Activated B cell treated with CpG ODN at 0.5 μM for 24 hours (primary cell): ENCODE data around the gene SYK. TPM values are rescaled to one million over a fixed set of nuclear protein-coding genes. Genes with fewer than 3 reads are reported as not detected.

Source experiments
- ATAC-seq: fragments of 200-7000 bp; cut with Tn5 transposase; one replicate; pipeline ENCODE4 v1.10.0; 2021; ENCODE audit warnings: low read depth, mild to moderate bottlenecking, moderate library complexity
- CTCF ChIA-PET: fragments of 350-600 bp; sonication (Branson Sonifier 250); formaldehyde crosslinking; loops from one replicate; lab custom pipeline; 2021; ENCODE audit warnings: antibody characterized with exemption; lab: Charles Lee
- POLR2A ChIA-PET: fragments of 350-600 bp; sonication (Branson Sonifier 250); formaldehyde crosslinking; loops from one replicate; lab custom pipeline; 2021; ENCODE audit warnings: antibody characterized with exemption; lab: Charles Lee
- DNase-seq: peaks from one replicate; pipeline ENCODE4 v3.0.0; 2022
- H3K27ac Mint-ChIP-seq: one replicate; pipeline ENCODE4 v1.8.0; 2020; ENCODE audit warnings: mixed read lengths
- H3K27me3 Mint-ChIP-seq: one replicate; pipeline ENCODE4 v1.8.0; 2021; ENCODE audit warnings: mixed read lengths
- H3K36me3 Mint-ChIP-seq: one replicate; pipeline ENCODE4 v1.8.0; 2021; ENCODE audit warnings: low read depth, mixed read lengths
- H3K4me1 Mint-ChIP-seq: one replicate; pipeline ENCODE4 v1.8.0; 2021; ENCODE audit warnings: mixed read lengths
- H3K4me3 Mint-ChIP-seq: one replicate; pipeline ENCODE4 v1.8.0; 2020; ENCODE audit warnings: mild to moderate bottlenecking, mixed read lengths
- H3K9me3 Mint-ChIP-seq: one replicate; pipeline ENCODE4 v1.8.0; 2020; ENCODE audit warnings: mixed read lengths
- CTCF ChIP-seq: fragments of 200-600 bp; IDR thresholded peaks from one replicate; pipeline ENCODE4 v1.8.0; 2022; ENCODE audit warnings: antibody characterized with exemption, mild to moderate bottlenecking
- intact Hi-C: fragments of 100-400 bp; cut with micrococcal nuclease; formaldehyde crosslinking; loops from one replicate; pipeline ENCODE4 v1.15.1; 2024
- total RNA-seq: library from RNA; stranded (reverse); gene quantifications from 2 replicates; pipeline ENCODE4 v1.2.3, GENCODE V29; 2022

SYK gene
- total RNA-seq, 1 donor from 2014 or later, result 222 TPM

GRCh38 chr9:90830977-90831376, 29.4 kb downstream of the SYK start:
- peak overlapping the region; percentile 96 for H3K27ac Mint-ChIP-seq
- ChIA-PET POLR2A (interaction anchor here (0.7 to 10.1 kb wide), 9 partner anchors 8 to 663 kb away, joined by 3 to 102 read pairs (median 4); partner anchors contain the start of gene SYK), CTCF (interaction anchor here (1.0 kb wide), 1 partner anchor 57 kb away, joined by 4 read pairs; no protein-coding TSS in a partner anchor)
- intact Hi-C loops, result loop anchor here (1.0 to 2.0 kb wide), 2 partner anchors 9 to 50 kb away; no protein-coding TSS in a partner anchor
- H3K9me3 Mint-ChIP-seq, result no peaks in the 10 kb centered on the region
- peaks cover 99% of the 10 kb centered on the region for H3K4me1 Mint-ChIP-seq
- ATAC-seq, result peak; percentile 65
- H3K36me3 Mint-ChIP-seq, result peaks cover 58% of the 10 kb centered on the region
- DNase-seq, result peak; percentile 45
- H3K4me3 Mint-ChIP-seq, result peak overlapping the region; percentile 87
- TF ChIP-seq CTCF, result no peak
- no peaks in the 10 kb centered on the region for H3K27me3 Mint-ChIP-seq

DNA sequence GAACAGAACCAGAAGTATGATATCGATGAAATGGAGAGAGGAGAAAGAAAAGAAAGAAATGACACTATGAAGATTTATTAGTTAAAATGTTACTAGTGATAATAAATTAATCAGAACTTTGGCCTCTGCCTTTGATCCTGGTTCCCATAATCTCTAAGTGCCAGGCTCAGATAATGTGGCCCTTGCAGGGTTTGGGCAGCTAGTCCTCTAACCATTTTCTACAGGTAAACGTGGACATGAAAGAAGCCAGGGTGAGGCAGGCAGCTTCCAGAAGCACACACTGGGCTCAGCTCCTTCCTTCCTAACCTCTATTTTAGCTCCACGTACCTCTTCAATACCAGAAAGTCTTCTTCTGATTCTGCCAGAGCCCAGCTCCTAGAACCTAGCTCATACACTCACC, 30.6 kb downstream of the SYK start:
- intact Hi-C loops, result no loop called here
- no peak overlapping the region for H3K4me3 Mint-ChIP-seq
- CTCF ChIA-PET, result interaction anchor here (1.4 kb wide), 1 partner anchor 57 kb away, joined by 3 read pairs; no protein-coding TSS in a partner anchor
- no peaks in the 10 kb centered on the region for H3K27me3 Mint-ChIP-seq
- peak overlapping the region; percentile 96 for H3K27ac Mint-ChIP-seq
- H3K4me1 Mint-ChIP-seq, result peaks cover 96% of the 10 kb centered on the region
- POLR2A ChIA-PET, result interaction anchor here (0.6 to 10.1 kb wide), 8 partner anchors 10 to 207 kb away, joined by 3 to 102 read pairs (median 8); partner anchors contain the start of gene SYK
- ATAC-seq (no peak), DNase-seq (no peak)
- H3K9me3 Mint-ChIP-seq, result no peaks in the 10 kb centered on the region
- H3K36me3 Mint-ChIP-seq, result peaks cover 63% of the 10 kb centered on the region
- no peak for TF ChIP-seq CTCF

DNA sequence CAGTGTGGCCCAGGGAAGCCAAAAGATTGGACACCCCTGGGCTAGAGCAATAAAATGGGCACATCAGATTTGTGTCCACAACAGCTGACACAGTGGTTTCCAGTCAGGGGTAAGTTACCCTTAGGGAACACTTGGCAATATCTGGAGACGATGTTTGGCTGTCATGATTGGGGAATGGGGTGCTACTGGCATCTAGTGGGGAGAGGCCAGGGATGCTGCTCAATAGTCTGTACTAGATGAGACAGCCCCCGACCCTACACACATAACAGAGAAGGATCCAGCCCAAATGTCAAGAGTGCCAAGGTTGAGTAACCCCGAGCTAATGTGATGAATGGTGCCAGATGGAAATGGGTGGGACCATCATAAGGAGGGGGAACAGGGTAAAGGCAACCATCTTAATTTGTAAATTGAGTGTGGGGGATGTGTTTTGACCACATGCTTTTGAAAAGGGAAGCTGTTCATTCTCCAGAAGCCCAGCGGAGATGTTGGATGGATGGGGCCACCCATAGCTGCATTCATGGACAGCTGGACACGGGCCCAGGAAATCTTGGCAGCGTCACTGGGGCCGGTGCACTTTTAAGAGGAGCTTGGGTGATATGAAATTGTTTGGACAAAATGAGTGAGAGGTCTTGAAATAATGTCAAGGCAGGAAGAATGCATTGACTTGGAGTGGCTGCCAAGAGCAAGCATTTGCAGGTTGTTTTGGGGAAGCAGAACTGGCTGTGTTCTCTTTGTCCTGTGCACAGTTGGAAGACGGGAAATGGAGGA, 33.4 kb downstream of the SYK start:
- Mint-ChIP-seq H3K4me1 (peaks cover 97% of the 10 kb centered on the region), H3K9me3 (no peaks in the 10 kb centered on the region), H3K27ac (peak overlapping the region; percentile 96), H3K4me3 (no peak overlapping the region), H3K27me3 (no peaks in the 10 kb centered on the region), H3K36me3 (peaks cover 79% of the 10 kb centered on the region)
- DNase-seq (no peak), ATAC-seq (no peak)
- intact Hi-C loops, result no loop called here
- ChIA-PET POLR2A (interaction anchor here (0.7 to 1.5 kb wide), 3 partner anchors 9 to 60 kb away, joined by 3 to 4 read pairs (median 4); no protein-coding TSS in a partner anchor), CTCF (interaction anchor here (1.1 to 1.4 kb wide), 4 partner anchors 31 to 1237 kb away, joined by 3 to 6 read pairs (median 4); no protein-coding TSS in a partner anchor)
- TF ChIP-seq CTCF, result no peak

DNA sequence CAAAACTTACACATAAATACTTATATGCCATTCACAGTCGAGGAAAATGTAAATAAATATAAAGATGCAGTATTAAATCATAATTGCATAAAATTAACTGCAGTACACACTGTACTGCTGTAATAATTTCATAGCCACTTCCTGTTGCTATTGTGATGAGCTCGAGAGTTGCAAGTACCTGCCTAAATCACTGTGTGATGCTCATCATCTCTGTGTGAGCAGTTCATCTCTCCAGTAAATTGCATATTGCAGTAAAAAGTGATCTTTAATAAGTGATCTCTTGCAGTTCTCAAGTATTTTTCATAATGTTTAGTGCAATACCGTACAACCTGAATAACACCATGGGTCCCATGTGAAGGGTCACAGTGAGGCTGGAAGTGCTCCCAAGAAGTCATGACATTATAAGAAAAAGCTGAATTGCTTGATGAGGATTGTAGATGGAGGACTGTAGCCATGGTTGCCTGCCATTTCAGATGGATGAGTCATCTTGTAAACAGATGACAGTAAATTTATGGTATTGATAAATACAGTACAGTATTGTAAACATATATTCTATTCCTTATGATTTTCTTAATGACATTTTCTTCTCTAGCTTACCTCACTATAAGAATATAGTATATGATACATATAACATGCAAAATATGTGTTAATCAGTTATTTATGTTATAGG, 34.9 kb downstream of the SYK start:
- intact Hi-C loops, result no loop called here
- H3K9me3 Mint-ChIP-seq, result no peaks in the 10 kb centered on the region
- ATAC-seq (no peak), DNase-seq (no peak)
- no peaks in the 10 kb centered on the region for H3K27me3 Mint-ChIP-seq
- H3K27ac Mint-ChIP-seq, result peak overlapping the region; percentile 18
- no peak for TF ChIP-seq CTCF
- H3K36me3 Mint-ChIP-seq, result peaks cover 69% of the 10 kb centered on the region
- H3K4me3 Mint-ChIP-seq, result no peak overlapping the region
- H3K4me1 Mint-ChIP-seq, result peaks cover 85% of the 10 kb centered on the region
- ChIA-PET POLR2A (interaction anchor here (0.7 to 1.0 kb wide), 3 partner anchors 25 to 54 kb away, joined by 3 read pairs; no protein-coding TSS in a partner anchor), CTCF (interaction anchor here (0.7 to 1.0 kb wide), 4 partner anchors 11 to 33 kb away, joined by 3 read pairs; no protein-coding TSS in a partner anchor)
